ENCODE measurements around the gene HPS4. TPM values are rescaled to one million over a fixed set of nuclear protein-coding genes. Genes with fewer than 3 reads are reported as not detected.
A peak's percentile ranks its signal among the peaks of the same experiment; 100 is the strongest.

Gene HPS4
- total RNA-seq, 2 donors from 2014 or later: 6.8 to 10.8 TPM

DNA sequence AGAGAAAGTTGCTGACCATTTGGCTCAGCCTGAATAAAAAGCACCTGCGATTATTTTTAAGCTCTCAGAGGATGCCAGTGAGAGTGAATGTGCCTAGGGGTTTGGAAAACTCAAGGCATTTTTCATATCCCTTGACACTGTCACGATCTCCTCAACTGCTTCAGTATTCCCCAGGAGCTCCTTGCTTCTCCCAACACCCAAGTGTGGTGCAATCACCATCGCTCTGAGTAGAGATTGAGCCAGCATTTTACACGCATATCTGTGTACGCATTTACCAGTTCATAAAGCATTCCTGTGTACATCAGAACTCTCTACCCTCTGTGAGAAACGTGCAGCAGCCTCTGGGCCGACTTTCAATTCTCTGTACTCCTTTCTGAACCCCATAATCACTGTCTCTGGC lies 1.4 kb upstream of the HPS4 start:
- Histone ChIP-seq H3K36me3 (peaks cover 22% of the 10 kb centered on the region), H3K27me3 (no peaks in the 10 kb centered on the region), H3K4me1 (peaks cover 0 to 42% of the 10 kb centered on the region in 2 donors), H3K9me3 (no peaks in the 10 kb centered on the region), H3K4me3 (no peak overlapping the region), H3K27ac (peak overlapping the region in 1 of 2 donors; percentile 96)
- DNase-seq (ENCODE audit: low spot score): no peak
- TF ChIP-seq, protein P1, sequence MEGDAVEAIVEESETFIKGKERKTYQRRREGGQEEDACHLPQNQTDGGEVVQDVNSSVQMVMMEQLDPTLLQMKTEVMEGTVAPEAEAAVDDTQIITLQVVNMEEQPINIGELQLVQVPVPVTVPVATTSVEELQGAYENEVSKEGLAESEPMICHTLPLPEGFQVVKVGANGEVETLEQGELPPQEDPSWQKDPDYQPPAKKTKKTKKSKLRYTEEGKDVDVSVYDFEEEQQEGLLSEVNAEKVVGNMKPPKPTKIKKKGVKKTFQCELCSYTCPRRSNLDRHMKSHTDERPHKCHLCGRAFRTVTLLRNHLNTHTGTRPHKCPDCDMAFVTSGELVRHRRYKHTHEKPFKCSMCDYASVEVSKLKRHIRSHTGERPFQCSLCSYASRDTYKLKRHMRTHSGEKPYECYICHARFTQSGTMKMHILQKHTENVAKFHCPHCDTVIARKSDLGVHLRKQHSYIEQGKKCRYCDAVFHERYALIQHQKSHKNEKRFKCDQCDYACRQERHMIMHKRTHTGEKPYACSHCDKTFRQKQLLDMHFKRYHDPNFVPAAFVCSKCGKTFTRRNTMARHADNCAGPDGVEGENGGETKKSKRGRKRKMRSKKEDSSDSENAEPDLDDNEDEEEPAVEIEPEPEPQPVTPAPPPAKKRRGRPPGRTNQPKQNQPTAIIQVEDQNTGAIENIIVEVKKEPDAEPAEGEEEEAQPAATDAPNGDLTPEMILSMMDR (IDR thresholded peaks at IDR 0.05): no peak

DNA sequence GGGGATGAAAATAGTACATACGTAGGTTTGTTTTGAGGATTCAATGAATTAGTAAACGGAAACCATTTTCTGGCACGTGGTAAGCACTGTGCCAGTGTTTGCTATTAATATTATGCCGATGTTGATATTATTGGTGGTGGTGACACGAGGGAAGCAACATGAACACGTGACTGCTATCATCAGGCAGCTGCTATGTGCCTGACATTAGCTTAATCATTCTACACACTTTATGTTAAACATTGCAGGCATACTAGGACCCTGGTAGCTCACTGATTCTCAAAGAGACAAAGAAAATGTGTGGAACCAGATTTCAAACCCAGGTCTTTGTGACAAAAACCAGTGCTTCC lies 750 bp upstream of the HPS4 start:
- peaks cover 17% of the 10 kb centered on the region for H3K36me3 ChIP-seq
- H3K27ac ChIP-seq: peak overlapping the region; percentile 94 to 96
- peaks cover 0 to 47% of the 10 kb centered on the region in 2 donors for H3K4me1 ChIP-seq

GRCh38 chr22:26483043-26483438 lies 542 bp downstream of the HPS4 start:
- Histone ChIP-seq H3K4me3 (peak overlapping the region; percentile 87 to 88), H3K9me3 (no peaks in the 10 kb centered on the region), H3K36me3 (peaks cover 5% of the 10 kb centered on the region), H3K27ac (peak overlapping the region; percentile 94 to 96), H3K4me1 (peaks cover 0 to 53% of the 10 kb centered on the region in 2 donors), H3K27me3 (no peaks in the 10 kb centered on the region)
- TF ChIP-seq, protein P1 (IDR thresholded peaks at IDR 0.05): no peak
- no peak for DNase-seq (ENCODE audit: low spot score)

More for the DNA sequence above, 750 bp upstream of the HPS4 start:
- Histone ChIP-seq H3K27me3 (no peaks in the 10 kb centered on the region), H3K4me3 (peak overlapping the region; percentile 87 to 88), H3K9me3 (no peaks in the 10 kb centered on the region)
- no peak for DNase-seq (ENCODE audit: low spot score)
- TF ChIP-seq, protein P1 (IDR thresholded peaks at IDR 0.05): no peak

- Histone ChIP-seq H3K36me3 (peaks cover 8% of the 10 kb centered on the region), H3K27ac (no peak overlapping the region), H3K4me1 (peaks cover 0 to 53% of the 10 kb centered on the region in 2 donors), H3K9me3 (no peaks in the 10 kb centered on the region), H3K4me3 (no peak overlapping the region), H3K27me3 (no peaks in the 10 kb centered on the region)
- TF ChIP-seq, protein P1 (IDR thresholded peaks at IDR 0.05): no peak
- DNase-seq (ENCODE audit: low spot score): no peak
Observed at GRCh38 chr22:26482161-26482560, 1.4 kb downstream of the HPS4 start.

DNA sequence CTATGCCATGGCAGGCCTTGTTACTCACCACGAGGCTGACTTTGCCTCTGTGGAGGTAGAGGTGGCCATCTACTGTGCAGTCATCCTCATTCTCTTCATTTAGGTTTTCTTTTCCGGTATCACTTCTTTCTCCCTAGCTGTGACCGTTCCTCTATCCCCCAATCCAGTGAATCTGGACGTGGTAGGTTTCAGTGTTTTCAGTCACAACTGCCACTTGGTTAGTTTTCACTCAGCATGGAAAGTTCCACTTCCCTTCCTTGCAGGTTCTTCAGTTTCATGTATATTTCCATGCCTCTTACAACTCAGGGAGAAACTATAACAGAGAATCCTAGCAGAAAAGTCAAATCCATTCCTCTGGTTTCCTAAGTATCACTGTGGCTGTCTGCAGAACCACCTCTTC lies 1.9 kb downstream of the HPS4 start:
- no peak overlapping the region for H3K27ac ChIP-seq
- no peaks in the 10 kb centered on the region for H3K27me3 ChIP-seq
- H3K9me3 ChIP-seq: no peaks in the 10 kb centered on the region
- TF ChIP-seq, protein P1 (IDR thresholded peaks at IDR 0.05): no peak
- peaks cover 11% of the 10 kb centered on the region for H3K36me3 ChIP-seq
- no peak overlapping the region for H3K4me3 ChIP-seq
- peaks cover 0 to 53% of the 10 kb centered on the region in 2 donors for H3K4me1 ChIP-seq
- no peak for DNase-seq (ENCODE audit: low spot score)

GRCh38 chr22:26481112-26481693 lies 2.4 kb downstream of the HPS4 start:
- H3K4me3 ChIP-seq: no peak overlapping the region
- H3K4me1 ChIP-seq: peaks cover 0 to 53% of the 10 kb centered on the region in 2 donors
- no peaks in the 10 kb centered on the region for H3K9me3 ChIP-seq
- TF ChIP-seq, protein P1 (IDR thresholded peaks at IDR 0.05): no peak
- no peaks in the 10 kb centered on the region for H3K27me3 ChIP-seq
- H3K27ac ChIP-seq: no peak overlapping the region
- DNase-seq (ENCODE audit: low spot score): no peak
- peaks cover 16% of the 10 kb centered on the region for H3K36me3 ChIP-seq
